Thyroid gland (tissue), 4 donors: ENCODE results near the gene CHGA. TPM values are rescaled to one million over a fixed set of nuclear protein-coding genes. Genes with fewer than 3 reads are reported as not detected.

Experiments
- DNase-seq, 2 donors: peaks; one replicate each; pipeline ENCODE4 v3.0.0-alpha.2; 2019
- H3K27ac ChIP-seq, 3 donors: fragments of 200-600 bp; sonication (generic); 1 replicate in 2 of 3; 2 replicates in 1 of 3; pipeline ENCODE4 v1.5.1; 2016 to 2019; ENCODE audit warnings: mild to moderate bottlenecking in 1 of 3, moderate library complexity in 1 of 3
- H3K27me3 ChIP-seq: fragments of 200-600 bp; sonication (generic); one replicate; pipeline ENCODE4 v1.5.1; 2019
- H3K36me3 ChIP-seq, 2 donors: fragments of 200-600 bp; sonication (generic); one replicate each; pipeline ENCODE4 v1.5.1; 2016 to 2019
- H3K4me1 ChIP-seq, 2 donors: fragments of 200-600 bp; sonication (generic); one replicate each; pipeline ENCODE4 v1.5.1; 2017 to 2019
- H3K4me3 ChIP-seq, 3 donors: fragments of 200-600 bp; sonication (generic); replicated peaks in 1 of 3; 1 replicate in 2 of 3; 2 replicates in 1 of 3; pipeline ENCODE4 v1.5.1; 2016; ENCODE audit warnings: mild to moderate bottlenecking in 1 of 3
- H3K9me3 ChIP-seq: fragments of 200-600 bp; sonication (generic); one replicate; pipeline ENCODE4 v1.5.1; 2017
- POLR2A ChIP-seq, 2 donors: fragments of 450-650 bp; IDR thresholded peaks; one replicate each; pipeline ENCODE4 v1.6.1; 2017; ENCODE audit warnings: antibody characterized with exemption in 2 of 2, mild to moderate bottlenecking in 2 of 2, moderate library complexity in 1 of 2
- WGBS, 2 donors: methylation state at CpG; one replicate each; pipeline ENCODE4 v1.1.5; 2017; 5-methylcytosine and 5-hydroxymethylcytosine counted together
- intact Hi-C: fragments of 100-400 bp; cut with DNase I; formaldehyde crosslinking; loops from one replicate; pipeline ENCODE4 v1.15.1; 2023
- total RNA-seq, 4 donors: library from RNA; depleted of rRNA; stranded (reverse); fragments of >200 nt; gene quantifications; one replicate each; pipeline ENCODE4 v1.2.3, GENCODE V29; 2016
- TF ChIP-seq, protein P1 (sequence below), 6 experiments: fragments of 200-600 bp in 3 of 6; fragments of 450-650 bp in 3 of 6; sonication (generic) in 3 of 6; IDR thresholded peaks; one replicate each; pipeline ENCODE4 v1.5.1; 2016 to 2019; ENCODE audit warnings: antibody characterized with exemption in 6 of 6, mild to moderate bottlenecking in 2 of 6, inconsistent platforms in 1 of 6, moderate library complexity in 1 of 6

CHGA gene
- total RNA-seq, 4 donors from 2014 or later: 0.54 to 9.6 (median 1.5) TPM

DNA sequence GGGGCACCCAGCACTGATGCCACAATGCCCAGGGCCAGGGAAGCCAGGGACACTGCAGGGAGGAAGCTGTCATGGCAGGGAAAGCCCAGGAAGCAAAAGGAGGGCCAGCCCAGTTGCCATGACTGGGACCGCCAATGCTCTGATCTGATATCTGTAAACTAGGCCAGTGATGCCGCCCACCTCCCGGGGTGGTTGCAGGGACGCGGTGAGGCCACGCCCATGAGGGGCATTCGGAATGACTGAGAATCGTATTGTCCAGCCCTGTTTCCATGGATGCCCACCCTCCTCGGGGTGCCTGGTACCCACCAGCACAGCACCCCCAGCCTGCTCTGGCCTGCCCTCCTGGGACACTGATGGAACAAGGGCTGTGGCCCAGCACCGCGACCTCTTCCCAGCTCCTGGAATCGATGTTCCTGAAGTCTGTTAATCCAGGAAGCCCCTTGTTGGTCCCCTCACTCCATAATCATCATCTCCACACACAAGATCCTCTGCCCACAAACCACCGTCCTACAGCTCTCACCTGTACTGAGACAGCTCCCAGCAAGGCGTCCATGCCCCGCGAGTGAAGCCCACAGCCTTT, 48.7 kb downstream of the CHGA start:
- intact Hi-C loops: loop anchor here (5.0 kb wide), 1 partner anchor 166 kb away; no protein-coding TSS in a partner anchor
- no peaks in the 10 kb centered on the region for H3K36me3 ChIP-seq
- H3K4me1 ChIP-seq: peaks cover 0 to 40% of the 10 kb centered on the region in 2 donors
- H3K9me3 ChIP-seq: no peaks in the 10 kb centered on the region
- H3K27ac ChIP-seq: no peak overlapping the region
- no peaks in the 10 kb centered on the region for H3K27me3 ChIP-seq
- 96 to 100% methylated on average over 9 to 16 of the region's 16 CpGs for WGBS, 2 donors
- no peak overlapping the region for H3K4me3 ChIP-seq
- TF ChIP-seq POLR2A (IDR thresholded peaks at IDR 0.05): no peak
- TF ChIP-seq, protein P1, sequence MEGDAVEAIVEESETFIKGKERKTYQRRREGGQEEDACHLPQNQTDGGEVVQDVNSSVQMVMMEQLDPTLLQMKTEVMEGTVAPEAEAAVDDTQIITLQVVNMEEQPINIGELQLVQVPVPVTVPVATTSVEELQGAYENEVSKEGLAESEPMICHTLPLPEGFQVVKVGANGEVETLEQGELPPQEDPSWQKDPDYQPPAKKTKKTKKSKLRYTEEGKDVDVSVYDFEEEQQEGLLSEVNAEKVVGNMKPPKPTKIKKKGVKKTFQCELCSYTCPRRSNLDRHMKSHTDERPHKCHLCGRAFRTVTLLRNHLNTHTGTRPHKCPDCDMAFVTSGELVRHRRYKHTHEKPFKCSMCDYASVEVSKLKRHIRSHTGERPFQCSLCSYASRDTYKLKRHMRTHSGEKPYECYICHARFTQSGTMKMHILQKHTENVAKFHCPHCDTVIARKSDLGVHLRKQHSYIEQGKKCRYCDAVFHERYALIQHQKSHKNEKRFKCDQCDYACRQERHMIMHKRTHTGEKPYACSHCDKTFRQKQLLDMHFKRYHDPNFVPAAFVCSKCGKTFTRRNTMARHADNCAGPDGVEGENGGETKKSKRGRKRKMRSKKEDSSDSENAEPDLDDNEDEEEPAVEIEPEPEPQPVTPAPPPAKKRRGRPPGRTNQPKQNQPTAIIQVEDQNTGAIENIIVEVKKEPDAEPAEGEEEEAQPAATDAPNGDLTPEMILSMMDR (IDR thresholded peaks at IDR 0.05): no peak
- DNase-seq: no peak

GRCh38 chr14:92973261-92973797, 50.4 kb downstream of the CHGA start:
- WGBS, 2 donors: 24 to 51% methylated on average over 12 of the region's 12 CpGs
- no peaks in the 10 kb centered on the region for H3K36me3 ChIP-seq
- H3K27ac ChIP-seq: peak overlapping the region in 2 of 3 donors; percentile 49 to 70
- TF ChIP-seq POLR2A (IDR thresholded peaks at IDR 0.05): no peak
- TF ChIP-seq, protein P1 (IDR thresholded peaks at IDR 0.05): peak; percentile 69 to 96 (median 86)
- H3K27me3 ChIP-seq: no peaks in the 10 kb centered on the region
- H3K9me3 ChIP-seq: no peaks in the 10 kb centered on the region
- peaks cover 0 to 40% of the 10 kb centered on the region in 2 donors for H3K4me1 ChIP-seq
- intact Hi-C loops: loop anchor here (5.0 kb wide), 1 partner anchor 164 kb away; no protein-coding TSS in a partner anchor
- H3K4me3 ChIP-seq: no peak overlapping the region
- DNase-seq: peak; percentile 78 to 90

DNA sequence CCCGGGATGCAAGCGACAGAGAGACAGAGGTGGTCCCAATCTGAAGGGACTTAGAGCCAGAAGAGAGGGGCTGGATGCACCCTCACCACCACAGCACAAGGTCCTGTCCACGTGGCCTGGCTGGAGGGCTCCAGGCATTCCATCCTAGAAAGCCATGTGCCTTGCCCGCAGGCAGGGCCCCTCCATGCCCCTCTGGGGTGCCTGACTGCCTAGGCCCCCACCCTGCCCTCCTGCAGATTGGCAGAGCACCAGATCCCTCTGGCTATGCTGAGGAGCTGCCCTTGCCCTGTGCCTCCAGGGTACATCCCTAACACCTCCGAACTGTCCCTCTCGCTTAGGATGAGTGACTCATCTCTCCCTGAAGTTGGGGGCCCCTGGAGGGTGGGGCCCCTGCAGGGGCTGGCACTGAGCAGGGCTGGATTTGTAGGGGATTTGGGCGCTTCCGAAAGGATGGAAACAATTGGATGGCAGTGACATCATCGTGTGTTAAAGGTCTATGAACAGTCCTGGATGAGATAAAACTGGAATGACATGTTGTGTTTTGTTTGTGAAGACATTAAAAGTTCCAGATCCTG, 50.9 kb downstream of the CHGA start:
- intact Hi-C loops: loop anchor here (5.0 kb wide), 1 partner anchor 163 kb away; no protein-coding TSS in a partner anchor
- peak overlapping the region in 2 of 3 donors; percentile 49 to 70 for H3K27ac ChIP-seq

GRCh38 chr14:92974541-92975345, 51.8 kb downstream of the CHGA start:
- no peaks in the 10 kb centered on the region for H3K9me3 ChIP-seq
- no peaks in the 10 kb centered on the region for H3K36me3 ChIP-seq
- intact Hi-C loops: loop anchor here (5.0 kb wide), 1 partner anchor 163 kb away; no protein-coding TSS in a partner anchor
- H3K4me1 ChIP-seq: peaks cover 0 to 35% of the 10 kb centered on the region in 2 donors
- TF ChIP-seq POLR2A (IDR thresholded peaks at IDR 0.05): no peak
- TF ChIP-seq, protein P1 (IDR thresholded peaks at IDR 0.05): no peak
- H3K27me3 ChIP-seq: no peaks in the 10 kb centered on the region
- H3K27ac ChIP-seq: peak overlapping the region in 1 of 3 donors; percentile 70
- WGBS, 2 donors: 81 to 85% methylated on average over 8 to 16 of the region's 17 CpGs
- no peak overlapping the region for H3K4me3 ChIP-seq
- DNase-seq: peak; percentile 42 to 49

More for the DNA sequence above, 50.9 kb downstream of the CHGA start:
- TF ChIP-seq, protein P1 (IDR thresholded peaks at IDR 0.05): no peak
- no peak for TF ChIP-seq POLR2A (IDR thresholded peaks at IDR 0.05)
- H3K4me1 ChIP-seq: peaks cover 0 to 40% of the 10 kb centered on the region in 2 donors
- peak in 1 of 2 donors; percentile 13 for DNase-seq
- no peaks in the 10 kb centered on the region for H3K36me3 ChIP-seq
- H3K4me3 ChIP-seq: no peak overlapping the region
- H3K9me3 ChIP-seq: no peaks in the 10 kb centered on the region
- 70 to 89% methylated on average over 7 to 8 of the region's 9 CpGs for WGBS, 2 donors
- H3K27me3 ChIP-seq: no peaks in the 10 kb centered on the region
